ENCODE data around the gene RALGAPB.

The RALGAPB gene

GRCh38 chr20:38579921-38580320 is 107.3 kb downstream of the RALGAPB start:
- no peak for TF ChIP-seq CTCF (IDR thresholded peaks at IDR 0.05; ENCODE audit: control extremely low read depth, extremely low read depth, low read depth, missing control alignments)
- ChIA-PET POLR2A (no interaction called here), CTCF (no interaction called here)
- DNase-seq (ENCODE audit: extremely low spot score) = no peak

DNA sequence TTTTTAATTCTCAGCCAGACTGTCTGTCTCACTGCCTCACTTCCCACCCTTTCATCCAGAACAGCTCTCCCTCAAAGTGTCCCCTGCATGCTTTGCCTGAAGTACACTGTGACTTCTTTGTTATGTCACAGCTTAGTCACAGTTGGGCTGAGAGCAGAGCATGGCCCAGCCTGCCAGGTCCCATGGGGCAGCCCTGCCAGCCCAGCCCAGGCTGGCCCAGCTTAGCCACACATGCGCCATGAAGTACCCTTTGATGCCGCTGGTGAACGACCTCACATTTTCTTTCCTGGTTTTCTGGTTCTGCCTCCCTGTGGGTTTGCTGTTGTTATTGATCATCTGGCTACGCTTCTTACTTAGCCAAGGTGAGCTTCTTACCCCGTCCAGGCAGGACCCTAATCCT is 108.4 kb downstream of the RALGAPB start, which contains the start of gene ADIG:
Gene ADIG (plus strand): TSS at position 185 of the 400 bp plus-strand sequence. CDS start 54 bp downstream, at position 239.
- no peak for TF ChIP-seq CTCF (IDR thresholded peaks at IDR 0.05; ENCODE audit: control extremely low read depth, extremely low read depth, low read depth, missing control alignments)
- DNase-seq (ENCODE audit: extremely low spot score) = no peak
- ChIA-PET CTCF (interaction anchor here (0.7 to 1.2 kb wide), 2 partner anchors 21 to 52 kb away, joined by 3 read pairs; no protein-coding TSS in a partner anchor), POLR2A (no interaction called here)

GRCh38 chr20:38581830-38582358 is 109.3 kb downstream of the RALGAPB start:
- CTCF ChIA-PET = no interaction called here

DNA sequence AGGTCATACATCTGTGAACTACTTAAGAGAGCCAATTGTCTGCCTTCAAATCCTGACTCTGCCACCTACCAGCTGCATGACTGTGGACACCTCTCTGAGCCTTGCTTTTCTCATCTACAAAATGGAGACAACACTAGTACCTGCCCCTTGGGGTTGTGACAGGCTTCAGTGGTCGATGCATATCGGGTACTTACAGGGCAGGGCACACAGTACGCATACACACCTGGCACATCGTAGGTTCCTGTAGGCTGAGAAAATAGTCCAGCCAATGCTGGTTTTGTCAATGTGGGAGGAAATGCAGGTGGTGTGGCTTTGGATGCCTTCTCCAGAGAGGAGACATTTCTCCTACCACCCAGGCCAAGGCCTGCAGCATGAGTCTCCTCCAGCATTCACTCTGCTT is 110.7 kb downstream of the RALGAPB start:
- POLR2A ChIA-PET = no interaction called here
- TF ChIP-seq CTCF (IDR thresholded peaks at IDR 0.05; ENCODE audit: control extremely low read depth, extremely low read depth, low read depth, missing control alignments) = no peak
- CTCF ChIA-PET = no interaction called here
- DNase-seq (ENCODE audit: extremely low spot score) = no peak

More at GRCh38 chr20:38581830-38582358, 109.3 kb downstream of the RALGAPB start:
- POLR2A ChIA-PET = no interaction called here
- no peak for DNase-seq (ENCODE audit: extremely low spot score)
- TF ChIP-seq CTCF (IDR thresholded peaks at IDR 0.05; ENCODE audit: control extremely low read depth, extremely low read depth, low read depth, missing control alignments) = no peak

DNA sequence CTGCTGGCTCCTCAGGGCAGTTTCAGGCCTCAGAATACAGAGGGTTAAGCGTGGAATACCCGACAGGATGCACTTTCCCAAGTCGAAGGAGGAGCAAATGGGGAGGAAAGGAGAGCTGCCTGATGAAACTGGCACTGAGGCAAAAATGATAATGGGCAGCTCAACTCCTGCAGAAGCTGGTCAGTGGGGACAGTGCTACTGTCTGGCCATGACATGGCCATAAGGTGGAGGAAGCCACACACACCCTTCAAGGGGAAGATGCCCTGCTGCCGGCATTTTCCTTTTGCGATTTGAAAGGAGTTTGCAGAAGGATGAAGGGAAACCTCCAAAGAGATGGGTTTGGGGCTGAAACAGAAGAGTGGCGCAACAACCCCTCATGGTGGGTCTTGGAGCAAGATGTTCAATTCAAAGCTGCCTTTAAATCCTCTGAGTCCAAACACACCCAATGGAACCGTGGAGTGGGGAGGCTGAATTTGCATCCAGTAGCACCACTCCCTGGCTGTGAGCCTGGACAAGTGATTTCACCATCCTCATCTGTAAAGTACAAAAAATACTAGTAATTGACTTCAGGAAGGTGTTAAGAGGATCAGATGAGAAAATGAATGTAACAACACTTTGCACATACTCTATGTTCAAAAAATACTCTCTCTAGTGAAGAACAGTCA is 111.6 kb downstream of the RALGAPB start:
- ChIA-PET POLR2A (interaction anchor here (0.8 kb wide), 1 partner anchor 149 kb away, joined by 8 read pairs; the partner anchor contains the start of gene SNHG17), CTCF (no interaction called here)
- no peak for DNase-seq (ENCODE audit: extremely low spot score)
- no peak for TF ChIP-seq CTCF (IDR thresholded peaks at IDR 0.05; ENCODE audit: control extremely low read depth, extremely low read depth, low read depth, missing control alignments)

- ChIA-PET CTCF (no interaction called here), POLR2A (no interaction called here)
- no peak for DNase-seq (ENCODE audit: extremely low spot score)
- no peak for TF ChIP-seq CTCF (IDR thresholded peaks at IDR 0.05; ENCODE audit: control extremely low read depth, extremely low read depth, low read depth, missing control alignments)
Measured at GRCh38 chr20:38585404-38586180, 112.9 kb downstream of the RALGAPB start.
